GM21619 (cell line): ENCODE data around the gene STC2.

Source experiments
- ATAC-seq: cut with Tn5 transposase; IDR thresholded peaks from one replicate; pipeline ENCODE4 v1.9.1; 2021; ENCODE audit not compliant: unreplicated experiment

Gene STC2

DNA sequence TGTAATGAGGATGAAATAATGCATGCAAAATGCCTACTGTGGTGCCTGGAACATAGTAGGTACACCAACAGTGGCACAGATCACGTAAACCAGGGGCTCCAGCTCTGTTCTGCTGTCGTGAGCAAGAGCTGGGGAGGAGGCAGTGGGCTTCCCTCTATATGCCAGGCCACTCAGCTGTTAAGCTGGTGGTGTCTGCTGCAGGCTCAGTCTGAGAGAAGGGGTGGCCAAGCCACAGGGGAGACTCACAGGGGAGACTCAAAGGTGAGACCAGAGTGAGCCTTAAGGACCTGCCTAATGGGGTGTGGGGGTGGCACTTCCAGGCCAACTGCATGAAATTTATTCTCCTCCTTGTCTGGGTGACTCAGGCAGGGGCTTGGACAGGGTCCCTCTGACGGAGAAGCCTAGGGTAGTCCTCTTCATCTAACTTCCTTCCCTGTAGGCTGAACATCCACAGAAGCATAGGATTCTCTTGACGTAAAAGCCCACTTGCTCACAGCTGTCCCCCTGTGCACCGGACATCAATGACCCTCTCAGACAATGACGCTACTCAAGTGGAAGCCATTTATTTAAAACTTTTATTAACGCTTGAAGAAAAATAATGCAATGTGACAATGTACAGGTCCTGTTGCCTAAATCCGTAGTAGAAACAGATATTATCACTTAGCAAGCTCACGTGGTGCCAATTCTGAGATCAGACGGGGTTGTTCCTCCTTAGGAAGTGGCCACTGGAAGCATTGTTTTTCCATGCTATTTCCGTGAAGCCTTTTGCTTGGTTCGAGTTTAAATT is 13.9 kb downstream of the STC2 start:
- no peak for ATAC-seq

DNA sequence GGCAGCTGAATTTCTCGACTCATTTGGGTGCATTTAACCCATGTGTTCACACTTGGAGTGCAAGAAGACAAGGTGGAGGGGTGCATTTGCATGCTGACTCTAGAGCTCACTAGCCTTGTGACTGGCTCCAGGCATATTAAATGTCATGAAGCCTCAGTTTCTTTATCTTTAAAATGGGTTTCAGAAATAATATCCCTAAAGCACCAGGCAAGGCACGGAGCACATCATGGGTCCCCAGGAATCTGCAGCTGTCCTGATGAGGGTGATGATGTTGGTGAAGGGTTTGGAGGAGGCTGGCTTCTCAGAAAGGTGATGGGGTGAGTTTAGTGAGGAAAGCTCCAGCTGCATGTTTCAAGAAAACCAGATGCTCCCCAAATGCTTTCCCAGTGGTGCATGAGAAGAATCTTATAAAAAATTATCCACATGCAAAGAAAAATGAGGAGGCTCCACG is 14.8 kb downstream of the STC2 start:
- no peak for ATAC-seq

DNA sequence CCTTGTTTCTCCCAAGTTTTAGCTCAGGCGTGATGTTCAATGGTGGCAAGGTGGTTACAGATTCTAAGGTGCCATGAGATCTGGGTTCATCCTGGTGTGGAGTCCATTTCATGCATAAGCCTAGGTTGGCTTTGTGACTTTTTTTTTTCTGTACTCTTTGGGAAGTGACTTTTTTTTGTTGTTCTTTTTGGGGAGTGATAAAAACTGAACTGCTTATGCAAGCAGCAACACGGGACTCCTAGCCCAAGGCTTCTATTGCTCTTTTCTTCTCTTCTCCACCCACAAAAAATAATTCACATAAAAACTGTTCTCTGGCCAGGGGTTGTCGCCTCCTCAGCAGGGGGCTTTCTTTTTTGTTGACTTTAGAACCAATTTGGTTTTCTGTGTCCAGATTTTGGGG is 15.4 kb downstream of the STC2 start:
- no peak for ATAC-seq

DNA sequence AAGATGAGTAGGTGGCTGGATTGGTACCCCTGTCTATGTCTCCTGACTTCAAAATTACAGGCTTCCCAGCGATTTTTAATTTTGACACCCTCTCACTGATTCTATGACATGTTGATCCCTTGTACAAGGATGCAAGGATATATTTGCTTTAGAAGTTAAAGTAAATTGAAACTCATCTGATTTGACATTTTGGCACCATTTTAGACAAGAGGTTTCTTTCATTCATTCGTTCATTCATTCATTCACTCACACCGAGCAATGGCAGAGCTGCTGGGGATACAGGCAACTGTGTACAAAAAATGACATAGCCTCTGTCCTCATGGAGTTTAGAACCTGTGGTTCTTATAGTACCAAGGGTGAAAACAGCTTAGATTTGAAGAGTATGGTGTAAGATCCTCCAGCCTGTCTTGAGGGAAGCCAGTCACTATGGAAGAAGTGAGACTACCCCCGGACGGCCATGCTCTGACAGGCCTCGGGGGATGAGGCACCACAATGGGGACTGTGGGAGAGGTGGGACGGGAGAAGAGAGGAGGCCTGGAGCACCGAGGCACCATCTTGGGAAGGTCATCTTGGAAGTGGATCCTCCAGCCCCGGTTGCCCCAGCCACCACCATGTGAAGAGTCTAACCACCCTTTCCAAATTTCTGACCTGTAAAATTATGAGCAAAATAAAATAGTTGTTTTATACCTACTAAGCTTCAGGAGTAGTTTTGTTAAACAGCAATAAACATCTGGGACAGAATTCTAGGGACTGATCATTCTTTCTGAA is 16.2 kb downstream of the STC2 start:
- ATAC-seq = no peak

DNA sequence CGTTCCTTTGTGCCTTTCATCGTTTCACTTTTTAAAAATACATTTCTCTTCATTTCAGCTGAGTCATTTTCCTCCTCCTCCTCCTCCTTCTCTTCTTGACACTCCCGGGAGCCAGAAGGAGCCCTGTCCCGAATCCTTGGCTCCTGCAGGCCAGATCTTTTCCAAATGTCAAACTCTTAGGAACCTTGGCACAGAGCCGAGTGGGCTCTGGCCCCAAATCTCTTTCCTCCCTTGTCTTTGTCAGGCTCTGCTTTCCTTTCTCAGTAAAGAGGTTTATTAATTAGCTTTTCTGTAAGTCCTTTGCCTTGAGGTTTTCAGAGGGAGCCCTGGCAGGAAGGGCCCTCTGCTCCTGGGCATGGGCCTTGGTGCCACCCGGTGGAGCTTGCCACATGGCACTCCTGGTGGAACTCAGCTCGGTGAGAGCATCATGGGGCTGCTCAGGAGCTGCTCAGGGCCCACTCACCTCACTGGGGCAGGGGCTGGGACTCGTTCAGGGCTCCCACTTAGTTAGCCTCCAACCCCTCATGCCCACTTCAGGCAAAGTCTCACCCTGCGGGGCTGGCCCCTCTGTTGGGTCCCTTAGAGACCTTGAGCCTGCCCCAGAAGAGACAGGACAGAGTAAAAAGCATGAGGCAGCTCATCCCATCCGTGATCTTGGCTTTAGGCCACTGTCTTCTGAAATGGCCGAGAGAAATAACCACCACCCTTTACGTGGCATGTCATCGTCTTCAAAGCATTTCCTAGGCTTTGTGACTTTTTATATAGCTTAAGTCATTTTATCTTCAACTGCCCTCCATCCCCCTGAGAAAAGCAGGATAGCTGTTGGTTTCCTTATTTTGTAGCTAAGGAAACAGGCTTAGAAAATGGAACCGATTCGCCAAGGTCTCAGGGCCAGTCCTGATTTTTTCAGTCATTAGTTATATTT is 17.1 kb downstream of the STC2 start:
- ATAC-seq = no peak

DNA sequence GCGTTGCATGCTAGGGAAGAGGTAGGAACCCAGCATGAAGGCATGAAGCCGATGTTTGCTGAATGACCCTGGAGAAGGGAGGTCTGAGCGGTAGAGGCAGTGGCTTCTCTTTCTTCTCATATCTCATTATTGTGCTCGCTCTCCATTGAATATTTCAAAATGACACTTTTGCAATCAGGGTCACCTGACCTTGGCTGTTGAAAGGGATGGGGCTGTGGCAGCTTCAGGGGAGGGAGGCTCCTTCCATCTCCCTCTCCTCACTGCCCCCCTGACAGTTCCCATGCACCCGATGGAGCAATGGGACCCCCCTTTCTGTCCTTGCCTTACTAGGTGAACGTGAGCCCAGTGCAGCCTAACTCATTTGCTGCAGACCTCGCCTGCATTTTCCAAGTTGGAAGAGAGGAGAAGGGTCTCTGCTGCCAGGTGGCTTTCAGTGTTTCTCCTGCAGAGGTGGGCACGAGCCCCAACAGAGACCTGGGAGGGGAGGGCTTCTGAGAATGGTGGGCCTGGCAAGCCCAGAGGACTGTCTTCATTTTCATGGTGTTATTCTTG is 17.9 kb downstream of the STC2 start:
- ATAC-seq = no peak

DNA sequence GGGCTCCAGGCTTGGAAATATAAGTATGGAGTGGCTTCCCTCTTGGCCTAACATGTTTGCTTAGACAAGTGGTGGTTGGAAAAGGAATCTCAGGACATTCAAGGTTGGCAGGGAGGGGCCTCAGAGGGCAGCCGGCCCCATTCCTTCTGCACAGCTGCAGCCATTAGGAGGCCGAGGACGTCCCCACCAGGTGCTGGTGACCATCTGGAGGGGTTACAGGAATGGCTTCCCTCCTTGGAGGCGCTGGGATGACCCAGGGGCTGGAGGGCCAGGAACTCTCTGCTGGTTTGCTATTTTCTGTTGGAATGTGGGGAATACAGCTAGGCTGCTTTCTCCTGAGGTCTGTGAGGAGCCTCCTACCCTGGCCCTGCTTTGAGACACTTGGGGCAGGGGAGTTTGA is 18.5 kb downstream of the STC2 start:
- ATAC-seq = no peak

DNA sequence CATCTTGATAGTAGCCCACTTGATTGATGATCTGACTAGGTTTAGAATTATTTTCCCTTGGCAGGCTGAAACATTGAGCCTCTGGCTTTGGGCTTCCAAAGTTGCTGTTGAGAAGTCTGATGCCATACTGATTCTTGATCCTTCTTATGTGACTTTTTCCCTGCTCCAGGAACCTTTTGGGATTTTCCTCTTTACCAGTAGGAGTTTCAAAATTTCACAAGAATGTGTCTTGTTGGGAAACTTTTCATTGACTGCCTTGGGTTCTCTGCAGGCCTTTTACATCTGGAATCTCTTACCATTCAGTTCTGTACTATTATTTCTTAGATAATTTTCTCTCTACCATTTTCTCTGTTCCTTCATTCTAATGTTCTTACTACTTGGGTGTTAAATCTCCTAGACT is 20.0 kb downstream of the STC2 start:
- ATAC-seq = no peak

DNA sequence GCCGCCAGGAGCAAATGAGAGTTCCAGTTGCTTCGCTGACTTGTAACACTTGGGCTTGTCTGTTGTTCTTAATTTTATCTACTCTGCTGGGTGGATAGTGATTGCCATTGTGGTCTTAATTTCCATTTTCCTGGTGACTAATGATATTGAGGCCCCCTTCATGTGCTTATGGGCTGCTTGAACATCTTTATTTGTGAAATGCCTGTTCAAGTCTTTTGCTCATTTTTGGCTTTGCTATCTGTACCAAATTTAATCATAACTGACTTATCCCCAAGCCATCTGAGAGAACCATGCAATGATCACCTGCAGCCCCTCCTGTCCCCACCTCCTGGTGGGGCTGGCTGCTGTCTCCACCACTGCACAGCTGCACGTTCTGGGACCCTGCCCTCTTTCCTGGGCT is 20.5 kb downstream of the STC2 start:
- no peak for ATAC-seq

DNA sequence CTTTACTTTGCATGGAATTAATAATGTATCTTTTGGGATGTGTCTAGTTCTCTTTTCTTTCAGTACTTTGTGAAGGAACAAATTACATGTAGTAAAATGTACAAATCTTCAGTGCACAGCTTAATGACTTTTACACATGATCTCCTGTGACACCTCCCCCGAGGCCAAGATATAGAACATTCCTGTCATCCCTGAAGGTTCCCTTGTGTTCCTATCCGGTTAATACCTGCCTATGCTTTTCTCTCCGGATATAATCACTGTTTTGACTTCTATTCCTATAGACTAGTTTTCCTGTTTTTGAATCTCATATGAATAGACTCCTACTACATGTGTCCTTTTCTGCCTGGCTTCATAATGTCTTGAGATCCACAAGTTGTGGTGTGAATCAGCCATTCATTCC is 21.5 kb downstream of the STC2 start:
- no peak for ATAC-seq

DNA sequence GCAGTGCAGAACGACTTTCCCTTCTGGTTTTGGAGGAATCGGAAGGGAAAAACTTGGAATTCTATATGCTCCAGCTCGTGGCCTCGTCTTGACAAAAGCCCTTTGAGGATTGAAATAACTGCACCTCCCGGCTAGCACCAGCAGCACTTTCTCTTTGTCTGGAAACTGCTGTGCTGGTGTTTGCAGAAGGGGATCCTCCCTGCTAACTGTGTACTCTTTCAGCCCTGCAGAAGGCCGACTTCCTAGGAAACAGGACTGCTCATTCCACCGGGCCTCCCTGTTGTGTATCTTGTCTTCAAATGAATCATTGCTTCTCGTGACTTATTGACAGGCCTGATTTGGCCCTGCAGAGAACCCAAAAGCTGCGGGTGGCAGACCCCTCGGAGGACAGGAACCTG is 23.6 kb downstream of the STC2 start:
- ATAC-seq = no peak

DNA sequence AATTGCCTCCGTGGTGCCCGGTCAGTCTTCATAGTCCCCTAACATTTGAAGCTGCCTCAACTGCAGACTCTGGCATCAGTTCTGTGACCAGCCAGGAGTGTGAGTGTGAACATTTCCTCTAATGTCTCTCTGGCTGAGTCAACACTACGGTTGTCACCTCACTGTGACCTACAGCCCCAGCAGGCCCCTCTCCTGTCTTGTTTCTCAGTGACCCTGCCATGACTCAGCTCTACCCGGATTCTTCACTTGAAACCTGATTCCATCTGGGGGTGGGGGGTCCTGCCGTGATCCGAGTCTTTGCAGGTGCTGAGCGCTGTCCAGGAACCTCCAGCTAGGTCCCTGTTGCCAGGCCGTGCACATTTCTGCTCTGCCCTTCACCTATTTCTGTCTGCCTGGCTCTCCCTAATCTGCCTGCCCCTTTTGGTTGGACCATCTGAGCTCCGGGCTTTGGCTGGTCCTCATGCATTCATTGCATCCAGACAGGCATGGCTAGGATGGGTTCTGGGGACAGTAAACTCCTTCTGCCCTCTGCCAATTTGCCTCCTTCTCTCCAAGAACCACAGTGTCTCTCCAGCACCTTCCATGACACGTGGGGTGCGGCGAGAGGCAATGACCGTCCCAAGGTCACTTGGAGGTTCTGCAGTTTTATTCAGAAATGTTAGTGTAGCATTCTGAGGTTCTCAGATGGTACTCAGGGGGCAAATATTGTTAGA is 24.2 kb downstream of the STC2 start:
- no peak for ATAC-seq

DNA sequence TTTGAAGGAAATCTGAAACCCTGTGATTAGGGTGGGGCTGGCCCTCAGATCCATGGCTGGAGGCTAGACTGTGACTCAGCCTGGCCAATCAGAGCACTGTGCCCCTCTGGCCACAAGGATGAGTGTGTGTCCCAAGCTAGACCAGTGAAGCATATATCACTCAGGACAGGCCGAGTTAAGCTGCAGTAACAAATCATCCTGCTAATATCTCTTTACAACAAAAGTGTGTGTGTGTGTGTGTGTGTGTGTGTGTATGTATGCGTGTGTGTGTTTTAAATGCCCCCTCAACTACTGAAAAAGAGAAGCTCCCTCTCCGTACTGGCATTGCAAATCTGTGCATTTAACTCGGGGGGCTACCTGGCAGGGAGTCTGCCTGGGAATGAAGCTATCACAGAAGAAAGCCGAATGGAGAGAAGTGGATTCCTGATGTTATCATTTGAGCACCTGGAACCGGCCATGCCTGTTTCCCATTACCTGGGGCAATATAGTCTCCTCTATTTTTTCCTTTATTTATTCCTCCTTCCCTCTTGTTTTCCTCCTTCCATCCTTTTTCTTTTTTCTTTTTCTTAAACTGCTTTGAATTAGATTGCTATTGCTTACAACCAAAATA is 25.6 kb downstream of the STC2 start:
- no peak for ATAC-seq

DNA sequence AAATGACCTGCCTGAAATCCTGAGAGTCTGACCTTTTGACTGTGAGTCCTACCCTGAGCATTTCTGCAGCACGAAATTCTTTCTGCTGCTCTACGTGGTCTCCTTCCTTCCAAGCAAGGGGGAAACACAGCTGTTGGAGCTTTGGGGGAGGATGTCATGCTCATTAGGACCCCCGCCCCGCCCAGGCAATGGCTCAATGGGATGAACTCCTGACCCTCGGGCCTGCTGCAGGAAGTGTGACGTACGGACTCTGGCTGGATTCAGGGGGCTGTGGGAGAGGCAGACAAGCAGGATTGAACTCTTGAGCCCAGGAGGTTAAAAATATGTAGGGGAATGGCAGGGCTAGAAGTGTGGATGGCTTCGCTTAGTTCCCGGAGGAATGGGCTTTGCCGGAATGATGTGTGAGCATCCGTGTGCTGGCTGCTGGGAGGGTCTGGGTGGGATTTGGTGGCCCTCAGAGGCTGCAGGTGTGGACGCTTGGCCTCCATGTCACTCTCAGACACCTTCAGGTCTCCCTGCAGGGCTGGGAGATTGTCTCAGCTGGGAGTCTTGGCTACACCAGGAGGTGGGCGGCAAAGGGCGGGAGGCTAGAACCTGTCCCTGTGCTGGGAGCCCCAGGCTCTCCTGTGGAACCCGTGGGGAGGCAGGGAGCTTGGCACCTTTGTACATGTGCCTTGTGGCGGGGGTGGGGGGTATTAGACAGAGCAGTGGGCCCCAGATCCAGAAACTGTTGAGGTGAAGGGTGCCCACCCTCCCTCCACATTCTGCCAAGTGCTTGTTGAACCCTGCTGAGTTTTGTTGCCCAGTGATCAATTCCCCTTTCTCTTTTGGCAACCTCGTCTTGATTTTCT is 26.3 kb downstream of the STC2 start:
- ATAC-seq = no peak

DNA sequence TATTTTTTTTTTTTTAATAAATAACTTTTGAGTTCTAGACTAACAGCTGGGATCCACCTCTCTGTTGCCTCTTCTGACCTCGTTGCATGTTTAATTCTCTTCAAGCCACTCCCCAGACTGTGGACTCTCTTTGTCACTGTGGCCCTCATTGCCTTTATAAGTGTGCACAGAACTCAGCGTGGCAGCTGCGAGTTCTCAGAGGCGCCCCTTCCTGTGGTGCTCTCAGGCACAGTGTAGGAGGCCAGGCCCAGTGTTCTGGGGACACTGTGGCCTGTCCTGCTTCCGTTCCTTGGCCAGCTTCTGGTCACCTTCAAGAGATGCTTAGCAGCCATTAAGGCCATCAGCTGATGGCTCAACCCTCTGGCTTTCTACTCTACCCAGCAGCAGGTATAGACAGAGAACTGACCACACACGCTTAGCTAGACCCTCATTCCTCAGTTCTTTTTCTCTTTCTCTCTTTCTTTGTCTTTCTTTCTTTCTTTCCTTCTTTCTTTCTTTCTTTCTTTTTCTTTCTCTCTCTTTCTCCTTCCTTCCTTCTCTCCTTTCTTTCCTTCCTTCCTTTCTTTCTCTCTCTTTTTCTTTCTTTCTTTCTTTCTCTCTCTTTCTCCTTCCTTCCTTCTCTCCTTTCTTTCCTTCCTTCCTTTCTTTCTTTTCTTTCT is 27.7 kb downstream of the STC2 start:
- ATAC-seq = no peak

DNA sequence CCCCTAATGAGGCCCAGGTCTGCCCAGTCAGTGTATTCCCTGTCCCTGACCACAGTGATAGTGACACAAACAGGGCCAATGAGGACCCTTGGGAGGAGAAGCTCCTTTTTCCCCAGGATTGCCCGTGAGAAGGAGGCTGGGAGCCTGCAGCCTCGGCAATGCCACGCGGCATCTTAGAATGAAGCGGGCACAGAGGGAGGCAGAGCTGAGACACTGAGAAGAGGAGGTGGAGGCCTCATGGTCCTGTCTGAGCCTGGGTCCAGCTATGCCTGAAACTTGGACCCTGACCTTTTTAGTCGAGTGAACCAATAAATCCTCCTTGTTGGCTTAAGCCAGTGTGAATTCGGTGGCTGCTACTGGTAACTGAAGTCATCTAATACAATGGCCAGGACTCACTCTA is 28.4 kb downstream of the STC2 start:
- ATAC-seq = no peak

DNA sequence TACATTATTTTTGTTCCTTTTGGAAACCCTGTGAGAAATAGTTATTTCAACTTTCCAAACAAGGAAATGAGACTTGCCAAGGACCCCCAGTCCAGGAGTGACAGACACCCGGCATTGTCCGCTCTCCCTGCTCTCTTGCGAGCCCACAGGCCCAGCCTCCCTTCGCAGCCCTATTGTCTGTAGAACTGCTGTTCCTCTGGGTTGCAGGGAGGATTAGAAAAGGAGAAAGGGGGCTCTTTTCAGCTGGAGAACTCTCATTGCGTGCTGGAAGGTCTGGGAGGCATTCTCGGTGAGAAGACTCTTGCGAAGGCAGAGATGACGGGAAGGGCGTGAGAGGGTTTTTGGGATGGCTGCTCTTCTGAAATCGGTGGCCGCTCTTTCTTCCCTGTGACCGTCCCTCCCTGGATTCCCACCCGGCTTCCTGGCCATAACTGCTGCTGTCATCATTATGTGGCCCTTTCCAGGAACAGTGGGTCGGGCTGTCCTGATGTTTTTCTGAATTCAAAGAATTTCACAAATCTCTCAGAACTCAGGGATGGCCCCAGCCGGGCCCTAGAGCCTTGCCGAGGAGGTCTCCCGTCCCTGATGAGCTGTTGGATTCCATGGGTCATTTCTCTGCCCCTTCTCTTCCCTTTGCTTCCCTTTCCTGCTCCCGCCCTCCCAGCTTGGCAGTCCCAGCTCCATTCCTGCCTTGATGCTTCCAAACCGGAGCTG is 29.8 kb downstream of the STC2 start:
- ATAC-seq = no peak

DNA sequence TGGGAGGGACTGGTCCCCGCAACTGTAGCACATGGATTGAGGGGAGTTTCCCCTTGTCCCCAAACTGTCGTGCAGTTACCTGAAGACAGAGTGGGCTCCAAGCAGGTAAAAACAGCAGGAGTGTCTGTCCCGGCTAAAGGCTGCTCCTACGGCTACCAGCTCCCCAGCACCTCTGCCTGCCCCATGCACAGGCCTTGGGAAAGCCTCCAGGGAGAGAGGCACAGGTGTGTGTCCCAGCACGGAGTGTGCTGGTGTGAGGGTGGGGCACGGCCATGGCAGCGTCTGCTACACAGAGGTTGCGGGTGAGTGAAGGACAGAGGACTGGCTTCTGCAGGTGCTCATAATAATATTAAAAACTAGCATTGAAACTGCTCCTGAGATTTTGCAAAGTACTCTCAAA is 30.4 kb downstream of the STC2 start:
- no peak for ATAC-seq
